ENCODE results near the gene PAM.

- no peak for TF ChIP-seq CTCF (IDR thresholded peaks at IDR 0.05)
- no peak for TF ChIP-seq POLR2A (IDR thresholded peaks at IDR 0.05)
Measured at GRCh38 chr5:102891175-102891574, 136.1 kb downstream of the PAM start.

Data from testis (tissue), 2 donors.